ENCODE results near the gene IFT81. TPM values are rescaled to one million over a fixed set of nuclear protein-coding genes. Genes with fewer than 3 reads are reported as not detected.

IFT81 gene
- total and polyA plus RNA-seq, 7 donors = 1.8 to 42.7 (median 20.4) TPM

DNA sequence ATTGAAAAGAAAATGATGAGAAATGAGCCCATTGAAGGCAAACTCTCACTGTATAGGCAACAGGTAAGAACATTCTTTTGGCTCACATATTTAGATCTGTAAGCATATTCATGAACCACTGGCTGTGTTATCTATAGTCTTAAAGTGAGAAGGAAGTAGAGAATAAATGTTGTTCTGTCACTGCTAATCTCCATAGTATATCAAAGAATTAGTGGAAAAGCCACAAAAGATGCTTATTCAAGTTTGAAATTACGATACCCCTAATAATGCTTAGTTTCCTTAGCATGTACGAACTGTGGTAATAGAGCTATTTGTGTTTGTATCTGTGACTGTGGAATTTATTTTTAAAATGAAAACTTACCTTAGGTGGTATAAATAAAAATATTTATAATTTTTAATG, 22.8 kb downstream of the IFT81 start:
- WGBS, 2 donors = 95 to 96% methylated on average over 2 of the region's 2 CpGs
- Histone ChIP-seq H3K27me3 (no peaks in the 10 kb centered on the region), H3K4me3 (no peak overlapping the region), H3K9me3 (no peaks in the 10 kb centered on the region), H3K27ac (no peak overlapping the region), H3K36me3 (peaks cover 0 to 80% (median 6%) of the 10 kb centered on the region in 4 donors), H3K4me1 (peaks cover 0 to 3% (median 1%) of the 10 kb centered on the region in 4 donors)
- intact Hi-C loops (cut with DNase I) = loop anchor here (10.0 kb wide), 1 partner anchor 58 kb away; no protein-coding TSS in a partner anchor
- DNase-seq = no peak
- TF ChIP-seq EP300 (IDR thresholded peaks at IDR 0.05) (no peak), POLR2AphosphoS5 (IDR thresholded peaks at IDR 0.05) (no peak), POLR2A (IDR thresholded peaks at IDR 0.05) (no peak)
- TF ChIP-seq, protein P1, sequence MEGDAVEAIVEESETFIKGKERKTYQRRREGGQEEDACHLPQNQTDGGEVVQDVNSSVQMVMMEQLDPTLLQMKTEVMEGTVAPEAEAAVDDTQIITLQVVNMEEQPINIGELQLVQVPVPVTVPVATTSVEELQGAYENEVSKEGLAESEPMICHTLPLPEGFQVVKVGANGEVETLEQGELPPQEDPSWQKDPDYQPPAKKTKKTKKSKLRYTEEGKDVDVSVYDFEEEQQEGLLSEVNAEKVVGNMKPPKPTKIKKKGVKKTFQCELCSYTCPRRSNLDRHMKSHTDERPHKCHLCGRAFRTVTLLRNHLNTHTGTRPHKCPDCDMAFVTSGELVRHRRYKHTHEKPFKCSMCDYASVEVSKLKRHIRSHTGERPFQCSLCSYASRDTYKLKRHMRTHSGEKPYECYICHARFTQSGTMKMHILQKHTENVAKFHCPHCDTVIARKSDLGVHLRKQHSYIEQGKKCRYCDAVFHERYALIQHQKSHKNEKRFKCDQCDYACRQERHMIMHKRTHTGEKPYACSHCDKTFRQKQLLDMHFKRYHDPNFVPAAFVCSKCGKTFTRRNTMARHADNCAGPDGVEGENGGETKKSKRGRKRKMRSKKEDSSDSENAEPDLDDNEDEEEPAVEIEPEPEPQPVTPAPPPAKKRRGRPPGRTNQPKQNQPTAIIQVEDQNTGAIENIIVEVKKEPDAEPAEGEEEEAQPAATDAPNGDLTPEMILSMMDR (IDR thresholded peaks at IDR 0.05) = no peak

DNA sequence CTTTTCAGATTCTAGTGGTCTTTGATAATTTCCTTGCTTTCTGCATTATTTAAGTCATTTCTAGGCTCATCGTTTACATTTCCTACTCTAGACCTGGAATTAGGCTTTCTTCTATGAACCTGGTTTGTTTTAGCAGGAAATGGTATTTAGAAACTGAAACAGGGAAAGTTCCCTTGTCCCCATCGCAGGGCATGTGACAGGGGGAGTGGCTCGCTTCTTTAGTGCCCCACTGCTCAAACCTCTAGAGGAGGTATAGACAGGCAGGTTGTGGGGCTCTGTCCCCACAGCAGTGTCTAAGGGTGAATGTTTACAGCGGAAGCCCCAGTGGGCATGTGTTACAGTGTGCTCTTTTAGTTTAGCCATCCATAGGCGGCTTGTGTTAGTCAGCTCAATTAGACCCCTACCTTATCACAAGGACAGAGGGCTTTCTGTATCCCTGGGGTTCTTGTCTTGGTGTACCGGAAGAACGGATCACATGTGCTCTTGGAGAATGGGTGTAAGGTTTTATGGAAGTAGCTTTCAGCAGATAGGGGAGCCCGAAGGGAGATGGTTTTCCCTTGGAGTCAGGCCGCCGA, 25.0 kb downstream of the IFT81 start:
- Histone ChIP-seq H3K36me3 (peaks cover 0 to 92% (median 7%) of the 10 kb centered on the region in 4 donors), H3K27ac (no peak overlapping the region), H3K9me3 (no peaks in the 10 kb centered on the region), H3K4me1 (no peaks in the 10 kb centered on the region), H3K27me3 (no peaks in the 10 kb centered on the region), H3K4me3 (no peak overlapping the region)
- 84 to 86% methylated on average over 10 of the region's 10 CpGs for WGBS, 2 donors
- DNase-seq = no peak
- TF ChIP-seq POLR2A (IDR thresholded peaks at IDR 0.05) (no peak), POLR2AphosphoS5 (IDR thresholded peaks at IDR 0.05) (no peak), EP300 (IDR thresholded peaks at IDR 0.05) (no peak)
- TF ChIP-seq, protein P1 (IDR thresholded peaks at IDR 0.05) = no peak
- intact Hi-C loops (cut with DNase I) = loop anchor here (10.0 kb wide), 1 partner anchor 56 kb away; no protein-coding TSS in a partner anchor

DNA sequence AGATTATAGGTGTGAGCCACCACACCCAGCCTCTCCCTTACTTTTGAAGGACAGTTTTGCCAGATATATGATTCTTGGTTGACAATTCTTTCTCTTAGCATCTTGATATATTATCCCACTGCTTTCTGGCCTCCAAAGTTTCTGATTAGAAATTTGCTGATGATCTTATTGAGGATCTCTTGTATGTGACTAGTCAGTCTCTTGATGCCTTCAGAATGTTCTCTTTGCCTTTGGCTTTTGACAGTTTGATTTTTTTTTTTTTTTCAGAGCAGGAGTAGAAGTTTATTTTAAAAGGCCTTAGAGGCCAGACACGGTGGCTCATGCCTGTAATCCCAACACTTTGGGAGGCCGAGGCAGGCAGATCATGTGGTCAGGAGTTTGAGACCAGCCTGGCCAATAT, 32.6 kb downstream of the IFT81 start:
- 98 to 99% methylated on average over 2 of the region's 2 CpGs for WGBS, 2 donors
- Histone ChIP-seq H3K9me3 (peaks cover 0 to 7% (median 4%) of the 10 kb centered on the region in 4 donors), H3K27ac (no peak overlapping the region)

DNA sequence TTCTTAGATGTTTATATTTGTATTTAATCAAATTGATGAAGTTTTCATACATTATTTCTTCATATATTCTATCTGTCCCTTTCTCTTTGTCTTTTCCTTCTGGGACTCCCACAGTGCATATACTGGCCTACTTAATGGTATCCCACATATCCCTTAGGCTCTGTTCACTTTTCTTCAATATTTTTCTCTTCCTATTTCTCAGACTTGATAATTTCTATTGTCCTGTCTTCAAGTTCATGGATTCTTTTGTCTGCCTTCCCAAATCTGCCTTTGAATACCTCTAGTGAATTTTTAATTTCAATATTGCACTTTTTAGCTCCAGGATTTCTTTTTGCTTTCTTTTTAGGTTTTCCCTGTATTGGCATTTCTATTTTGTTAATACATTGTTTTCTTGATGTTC, 33.4 kb downstream of the IFT81 start:
- intact Hi-C loops (cut with DNase I) = no loop called here
- Histone ChIP-seq H3K27me3 (no peaks in the 10 kb centered on the region), H3K27ac (no peak overlapping the region), H3K4me1 (no peaks in the 10 kb centered on the region), H3K9me3 (peaks cover 0 to 7% (median 4%) of the 10 kb centered on the region in 4 donors), H3K4me3 (no peak overlapping the region), H3K36me3 (peaks cover 10 to 87% (median 13%) of the 10 kb centered on the region in 4 donors)
- TF ChIP-seq, protein P1 (IDR thresholded peaks at IDR 0.05) = no peak
- TF ChIP-seq EP300 (IDR thresholded peaks at IDR 0.05) = no peak
- TF ChIP-seq POLR2A (IDR thresholded peaks at IDR 0.05) = no peak
- TF ChIP-seq POLR2AphosphoS5 (IDR thresholded peaks at IDR 0.05) = no peak
- no peak for DNase-seq

More for the DNA sequence above, 32.6 kb downstream of the IFT81 start:
- H3K27me3 ChIP-seq = no peaks in the 10 kb centered on the region
- TF ChIP-seq, protein P1 (IDR thresholded peaks at IDR 0.05) = no peak
- TF ChIP-seq EP300 (IDR thresholded peaks at IDR 0.05) = no peak
- TF ChIP-seq POLR2A (IDR thresholded peaks at IDR 0.05) = no peak
- no peak for TF ChIP-seq POLR2AphosphoS5 (IDR thresholded peaks at IDR 0.05)
- no peak for DNase-seq
- intact Hi-C loops (cut with DNase I) = no loop called here
- peaks cover 10 to 86% (median 16%) of the 10 kb centered on the region in 4 donors for H3K36me3 ChIP-seq
- H3K4me3 ChIP-seq = no peak overlapping the region
- H3K4me1 ChIP-seq = no peaks in the 10 kb centered on the region

All from sigmoid colon (tissue), 7 donors.